Mesendoderm (in vitro differentiated cells): ENCODE results near the gene BEST3.

Source experiments
- DNase-seq: peaks from one replicate; pipeline ENCODE4 v3.0.0; 2013
- H2AK5ac ChIP-seq: 2 replicates; pipeline ENCODE4 v1.6.1; 2013; ENCODE audit warnings: low read length, inconsistent platforms
- H2BK120ac ChIP-seq: 2 replicates; pipeline ENCODE4 v1.6.1; 2013; ENCODE audit warnings: low read depth, mild to moderate bottlenecking, low read length, moderate library complexity, mixed read lengths
- H2BK15ac ChIP-seq: replicated peaks from 2 replicates; pipeline ENCODE4 v1.6.1; 2013; ENCODE audit warnings: low read depth, mild to moderate bottlenecking, moderate library complexity
- H2BK5ac ChIP-seq: 2 replicates; pipeline ENCODE4 v1.6.1; 2013; ENCODE audit warnings: low read length, inconsistent platforms
- H3K18ac ChIP-seq: 2 replicates; pipeline ENCODE4 v1.6.1; 2013; ENCODE audit warnings: mild to moderate bottlenecking, low read length, mixed read lengths
- H3K23ac ChIP-seq: one replicate; pipeline ENCODE4 v1.6.1; 2013; ENCODE audit warnings: low read length
- H3K27ac ChIP-seq: 2 replicates; pipeline ENCODE4 v1.5.1; 2013; ENCODE audit warnings: low read depth, mild to moderate bottlenecking, inconsistent platforms, low read length, moderate library complexity
- H3K27me3 ChIP-seq: 2 replicates; pipeline ENCODE4 v1.6.1; 2013; ENCODE audit warnings: low read length, control low read depth, mild to moderate bottlenecking, inconsistent platforms; ENCODE audit not compliant: insufficient read depth, poor library complexity
- H3K36me3 ChIP-seq: 2 replicates; pipeline ENCODE4 v1.6.1; 2013; ENCODE audit warnings: low read length, inconsistent platforms; ENCODE audit not compliant: control insufficient read depth, insufficient read depth
- H3K4ac ChIP-seq: one replicate; pipeline ENCODE4 v1.6.1; 2013; ENCODE audit warnings: low read depth, mild to moderate bottlenecking, low read length, moderate library complexity
- H3K4me1 ChIP-seq: 2 replicates; pipeline ENCODE4 v1.6.1; 2013; ENCODE audit warnings: low read depth, low read length, inconsistent platforms; ENCODE audit not compliant: control insufficient read depth
- H3K4me2 ChIP-seq: 2 replicates; pipeline ENCODE4 v1.6.1; 2013; ENCODE audit warnings: low read length
- H3K4me3 ChIP-seq: 2 replicates; pipeline ENCODE4 v1.5.1; 2013; ENCODE audit warnings: mild to moderate bottlenecking, low read length
- H3K56ac ChIP-seq: one replicate; pipeline ENCODE4 v1.6.1; 2013; ENCODE audit warnings: low read length
- H3K79me1 ChIP-seq: 2 replicates; pipeline ENCODE4 v1.6.1; 2013; ENCODE audit warnings: low read length, inconsistent platforms
- H3K79me2 ChIP-seq: 2 replicates; pipeline ENCODE4 v1.6.1; 2013; ENCODE audit warnings: mild to moderate bottlenecking, low read length; ENCODE audit not compliant: control insufficient read depth, insufficient read depth
- H3K9ac ChIP-seq: 2 replicates; pipeline ENCODE4 v1.6.1; 2013; ENCODE audit warnings: low read length, inconsistent platforms
- H4K5ac ChIP-seq: one replicate; pipeline ENCODE4 v1.6.1; 2013; ENCODE audit warnings: low read length
- H4K8ac ChIP-seq: one replicate; pipeline ENCODE4 v1.6.1; 2013; ENCODE audit warnings: low read depth, mild to moderate bottlenecking, control low read depth, low read length, moderate library complexity
- WGBS: extraction: QIAGEN DNeasy Blood & Tissue Kit; methylation state at CpG from one replicate; pipeline ENCODE4 v1.1.7; 2013; ENCODE audit warnings: low lambda C conversion rate, missing lambda C conversion rate; ENCODE audit not compliant: insufficient coverage; ENCODE audit errors: extremely low coverage; 5-methylcytosine and 5-hydroxymethylcytosine counted together

Gene BEST3

DNA sequence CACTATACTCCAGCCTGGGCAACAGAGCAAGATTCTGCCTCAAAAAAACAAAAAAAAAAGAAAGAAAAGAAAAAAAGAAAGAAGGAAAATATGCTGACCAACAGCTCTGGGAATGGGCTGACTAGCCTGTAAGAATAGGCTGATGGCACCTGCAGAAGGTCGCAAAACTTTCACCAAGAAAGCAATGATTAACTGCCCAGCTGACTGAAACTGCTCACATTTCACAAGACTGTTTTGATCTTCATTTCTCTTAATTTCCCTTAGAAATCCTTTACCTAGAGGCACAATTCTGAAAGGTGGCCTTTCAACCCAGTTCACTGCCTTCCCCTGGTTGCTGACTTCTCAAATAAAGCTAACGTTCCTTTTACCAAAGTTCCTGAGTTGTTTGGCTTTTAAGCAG, 12.4 kb downstream of the BEST3 start:
- H3K23ac ChIP-seq: no peak overlapping the region

DNA sequence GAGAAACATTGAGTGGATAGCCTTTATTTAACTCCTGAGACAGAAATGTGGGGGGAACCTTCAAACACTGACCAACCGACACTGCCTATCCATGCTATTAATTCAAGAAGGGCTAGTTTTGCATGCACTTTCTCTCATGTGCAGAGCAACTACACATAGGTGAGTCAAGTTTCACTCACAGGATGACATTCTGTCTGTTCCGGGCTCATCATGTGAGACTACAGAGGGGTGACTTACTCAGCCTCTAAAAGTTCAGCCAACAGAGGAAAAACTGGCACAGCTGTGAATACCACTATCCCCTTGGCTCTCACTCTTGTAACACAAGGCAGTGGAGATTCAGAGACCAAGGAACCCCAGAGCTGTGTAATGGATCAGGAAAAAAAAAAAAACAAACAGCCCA, 13.3 kb downstream of the BEST3 start:
- Histone ChIP-seq H3K4me2 (no peak overlapping the region), H2BK5ac (no peak overlapping the region), H3K4me3 (no peak overlapping the region), H3K79me1 (no peaks in the 10 kb centered on the region), H2BK120ac (no peak overlapping the region), H3K56ac (no peak overlapping the region), H3K23ac (no peak overlapping the region), H4K8ac (no peak overlapping the region), H3K27ac (no peak overlapping the region), H3K27me3 (no peaks in the 10 kb centered on the region), H3K79me2 (no peaks in the 10 kb centered on the region), H2BK15ac (no peak overlapping the region), H3K4me1 (no peaks in the 10 kb centered on the region), H2AK5ac (no peak overlapping the region), H3K4ac (no peak overlapping the region), H3K9ac (no peak overlapping the region), H3K36me3 (no peaks in the 10 kb centered on the region), H4K5ac (no peak overlapping the region), H3K18ac (no peak overlapping the region)
- no CpG with 5 or more reads among the region's 2 CpGs for WGBS
- no peak for DNase-seq

More for the DNA sequence above, 12.4 kb downstream of the BEST3 start:
- H3K18ac ChIP-seq: no peak overlapping the region
- no peak overlapping the region for H3K27ac ChIP-seq
- no peak overlapping the region for H3K4ac ChIP-seq
- no peaks in the 10 kb centered on the region for H3K4me1 ChIP-seq
- no peaks in the 10 kb centered on the region for H3K27me3 ChIP-seq
- no peak overlapping the region for H4K5ac ChIP-seq
- no peak overlapping the region for H2BK5ac ChIP-seq
- no peak overlapping the region for H3K56ac ChIP-seq
- H3K79me1 ChIP-seq: no peaks in the 10 kb centered on the region
- H3K79me2 ChIP-seq: no peaks in the 10 kb centered on the region
- no peak overlapping the region for H3K9ac ChIP-seq
- no peaks in the 10 kb centered on the region for H3K36me3 ChIP-seq
- no peak overlapping the region for H2BK120ac ChIP-seq
- H2BK15ac ChIP-seq: no peak overlapping the region
- H3K4me2 ChIP-seq: no peak overlapping the region
- no peak overlapping the region for H3K4me3 ChIP-seq
- no peak overlapping the region for H4K8ac ChIP-seq
- H2AK5ac ChIP-seq: no peak overlapping the region
- no CpG with 5 or more reads among the region's 2 CpGs for WGBS
- DNase-seq: no peak

DNA sequence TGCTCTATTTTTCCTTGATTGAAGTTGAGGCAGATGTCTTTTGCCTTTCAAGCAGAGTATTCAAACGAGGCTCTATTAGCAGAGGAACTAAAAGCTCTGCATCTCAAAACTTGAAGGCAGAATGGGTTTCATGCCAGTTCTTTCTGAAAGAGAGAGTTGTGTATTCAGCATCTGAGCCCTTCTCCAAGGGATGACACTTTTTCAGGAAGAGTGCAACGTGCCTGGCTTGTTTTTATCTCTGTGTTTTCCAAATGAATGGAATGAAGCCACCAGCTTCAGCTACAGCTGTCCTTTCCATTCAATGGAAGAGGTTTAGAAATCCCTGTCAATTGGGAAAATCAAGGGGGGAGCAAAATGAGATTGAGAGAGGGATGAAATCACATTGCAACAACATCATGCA, 14.6 kb downstream of the BEST3 start:
- no peaks in the 10 kb centered on the region for H3K79me1 ChIP-seq

DNA sequence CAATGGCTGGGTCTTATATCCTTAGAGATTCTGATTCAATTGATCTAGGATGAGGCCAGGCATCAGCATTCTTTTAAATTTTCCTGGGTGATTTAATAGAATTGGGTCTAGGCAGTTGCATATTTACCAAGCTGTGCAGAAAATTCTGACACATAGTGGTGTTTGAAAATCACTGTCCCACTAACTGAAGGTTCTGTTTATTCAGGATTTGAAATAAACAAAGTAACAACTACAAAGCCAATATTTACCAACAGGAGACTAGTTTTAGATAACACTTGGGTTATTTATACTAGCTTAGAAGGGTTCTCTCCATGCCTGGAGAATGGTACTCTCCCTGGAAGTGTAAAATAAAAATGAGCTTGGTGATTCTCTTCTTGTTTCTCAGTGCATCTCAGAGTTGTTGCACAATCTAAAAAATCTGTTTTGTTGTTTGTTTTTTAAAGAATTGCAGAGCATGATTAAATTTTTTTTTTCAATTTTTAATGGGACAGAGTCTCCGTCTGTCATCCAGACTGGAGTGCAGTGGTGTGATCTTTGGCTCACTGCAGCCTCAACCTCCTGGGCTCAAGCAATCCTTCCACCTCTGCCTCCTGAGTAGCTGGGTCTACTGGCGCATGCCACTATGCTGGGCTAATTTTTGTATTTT, 16.9 kb downstream of the BEST3 start:
- DNase-seq: no peak
- Histone ChIP-seq H3K4me2 (no peak overlapping the region), H3K36me3 (no peaks in the 10 kb centered on the region), H3K4me1 (no peaks in the 10 kb centered on the region), H3K18ac (no peak overlapping the region), H3K4ac (no peak overlapping the region), H3K79me1 (no peaks in the 10 kb centered on the region), H2AK5ac (no peak overlapping the region), H3K4me3 (no peak overlapping the region), H3K23ac (no peak overlapping the region), H4K5ac (no peak overlapping the region), H3K27ac (no peak overlapping the region), H2BK120ac (no peak overlapping the region), H2BK15ac (no peak overlapping the region), H3K56ac (no peak overlapping the region), H3K27me3 (no peaks in the 10 kb centered on the region), H4K8ac (no peak overlapping the region), H2BK5ac (no peak overlapping the region), H3K9ac (no peak overlapping the region), H3K79me2 (no peaks in the 10 kb centered on the region)
- no CpG with 5 or more reads among the region's 2 CpGs for WGBS

More for the DNA sequence above, 14.6 kb downstream of the BEST3 start:
- Histone ChIP-seq H4K5ac (no peak overlapping the region), H3K27ac (no peak overlapping the region), H3K4me2 (no peak overlapping the region), H3K4me3 (no peak overlapping the region), H2BK120ac (no peak overlapping the region), H3K23ac (no peak overlapping the region), H3K56ac (no peak overlapping the region), H3K18ac (no peak overlapping the region), H3K4ac (no peak overlapping the region), H2BK15ac (no peak overlapping the region), H3K27me3 (no peaks in the 10 kb centered on the region), H3K79me2 (no peaks in the 10 kb centered on the region), H3K36me3 (no peaks in the 10 kb centered on the region), H2AK5ac (no peak overlapping the region), H4K8ac (no peak overlapping the region), H3K9ac (no peak overlapping the region), H3K4me1 (no peaks in the 10 kb centered on the region), H2BK5ac (no peak overlapping the region)
- no peak for DNase-seq
- WGBS: no CpG with 5 or more reads among the region's 2 CpGs

DNA sequence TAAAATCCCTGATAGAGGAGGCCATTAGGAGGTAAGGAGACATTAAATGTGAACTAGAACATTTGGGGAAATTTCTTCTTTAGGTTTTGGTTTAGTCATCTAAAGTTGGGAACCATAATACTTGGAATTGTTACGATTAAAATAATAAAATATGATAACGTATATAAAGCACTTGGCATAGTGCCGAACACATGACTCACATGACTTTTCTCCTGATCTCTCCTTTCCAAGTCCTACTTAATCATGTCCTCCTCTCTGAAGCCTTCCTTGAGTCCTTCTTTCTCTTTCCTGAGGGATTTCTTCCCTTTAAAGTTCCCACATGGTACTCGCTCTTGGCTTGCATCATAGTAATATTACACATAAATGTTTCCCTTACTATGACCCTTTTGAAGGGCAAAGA, 20.0 kb downstream of the BEST3 start:
- Histone ChIP-seq H3K4me3 (no peak overlapping the region), H3K23ac (no peak overlapping the region), H3K79me1 (no peaks in the 10 kb centered on the region), H3K36me3 (no peaks in the 10 kb centered on the region), H2BK120ac (no peak overlapping the region), H3K18ac (no peak overlapping the region), H3K79me2 (no peaks in the 10 kb centered on the region), H3K4ac (no peak overlapping the region), H2BK15ac (no peak overlapping the region), H4K8ac (no peak overlapping the region), H3K27ac (no peak overlapping the region), H3K4me2 (no peak overlapping the region), H2BK5ac (no peak overlapping the region), H3K4me1 (no peaks in the 10 kb centered on the region), H3K56ac (no peak overlapping the region), H3K9ac (no peak overlapping the region), H3K27me3 (no peaks in the 10 kb centered on the region), H4K5ac (no peak overlapping the region), H2AK5ac (no peak overlapping the region)
- no CpG with 5 or more reads among the region's 4 CpGs for WGBS
- no peak for DNase-seq
